PFSK-1 (cell line): ENCODE measurements around the gene CYP2B6.

Source experiments
- FOXP2 ChIP-seq: optimal IDR thresholded peaks from 2 replicates; pipeline ENCODE3; 2011; ENCODE audit warnings: borderline replicate concordance, control low read depth, inconsistent platforms; ENCODE audit not compliant: insufficient read depth; ENCODE audit errors: extremely low read length, extremely low read depth
- POLR2AphosphoS5 ChIP-seq: IDR thresholded peaks from 2 replicates; pipeline ENCODE4 v1.6.1; 2012; ENCODE audit warnings: low read depth, mild to moderate bottlenecking, control low read depth, low read length, moderate library complexity
- REST ChIP-seq, 2 experiments: IDR thresholded peaks; 2 replicates each; pipeline versions ENCODE4 v1.6.1 to v1.8.0; 2011 to 2012; ENCODE audit warnings: low read depth in 2 of 2, low read length in 2 of 2, control low read depth in 1 of 2, inconsistent platforms in 1 of 2, mild to moderate bottlenecking in 1 of 2, moderate library complexity in 1 of 2; ENCODE audit not compliant: insufficient read depth in 1 of 2
- SIN3A ChIP-seq: IDR thresholded peaks from 2 replicates; pipeline ENCODE4 v1.6.1; 2012; ENCODE audit warnings: mild to moderate bottlenecking, low read length, moderate library complexity, borderline replicate concordance; ENCODE audit not compliant: insufficient read depth
- TAF1 ChIP-seq: IDR thresholded peaks from 2 replicates; pipeline ENCODE4 v1.6.1; 2012; ENCODE audit warnings: low read length, control low read depth, borderline replicate concordance; ENCODE audit not compliant: insufficient read depth

CYP2B6 gene

GRCh38 chr19:41029524-41030432 lies 38.7 kb downstream of the CYP2B6 start:
- TF ChIP-seq POLR2AphosphoS5 (no peak), FOXP2 (no peak), TAF1 (no peak), SIN3A (no peak), REST (IDR thresholded peaks at IDR 0.05; ENCODE audit: insufficient read depth in 1 of 2, low read depth in 2 of 2, low read length in 2 of 2) (no peak)

GRCh38 chr19:41030651-41031050 lies 39.6 kb downstream of the CYP2B6 start:
- TF ChIP-seq FOXP2 (no peak), TAF1 (no peak)

- TF ChIP-seq FOXP2 (no peak), TAF1 (no peak), REST (IDR thresholded peaks at IDR 0.05; ENCODE audit: insufficient read depth in 1 of 2, low read depth in 2 of 2, low read length in 2 of 2) (no peak), POLR2AphosphoS5 (no peak), SIN3A (no peak)
Measured at GRCh38 chr19:41031916-41032315, 40.8 kb downstream of the CYP2B6 start.

- no peak for TF ChIP-seq POLR2AphosphoS5
- no peak for TF ChIP-seq SIN3A
- no peak for TF ChIP-seq TAF1
Measured at GRCh38 chr19:41039806-41040205, 48.7 kb downstream of the CYP2B6 start.

- TF ChIP-seq TAF1 (no peak), REST (IDR thresholded peaks at IDR 0.05; ENCODE audit: insufficient read depth in 1 of 2, low read depth in 2 of 2, low read length in 2 of 2) (no peak), SIN3A (no peak), POLR2AphosphoS5 (no peak), FOXP2 (no peak)
Measured at GRCh38 chr19:41050426-41050825, 59.3 kb downstream of the CYP2B6 start.

- TF ChIP-seq SIN3A (no peak), REST (IDR thresholded peaks at IDR 0.05; ENCODE audit: insufficient read depth in 1 of 2, low read depth in 2 of 2, low read length in 2 of 2) (no peak), POLR2AphosphoS5 (no peak), FOXP2 (no peak), TAF1 (no peak)
Measured at GRCh38 chr19:41064974-41065569, 74.0 kb downstream of the CYP2B6 start.
